Islet precursor cell (in vitro differentiated cells): Measurements from ENCODE around the gene OSTC.

Experiments
- DNase-seq: peaks from one replicate; pipeline ENCODE4 v3.0.0-alpha.2; 2018

Gene OSTC

GRCh38 chr4:108717386-108717785 lies 67.0 kb downstream of the OSTC start:
- no peak for DNase-seq
